Esophagus squamous epithelium (tissue), 5 donors: ENCODE measurements around the gene CPEB3. TPM values are rescaled to one million over a fixed set of nuclear protein-coding genes. Genes with fewer than 3 reads are reported as not detected.
"Not testable (repeated sequence)": the region's sequence is repeated elsewhere in the genome, so short reads cannot be mapped to it uniquely, and the experiment has no call there.

Experiments
- DNase-seq: peaks from one replicate; lab custom pipeline; 2025; lab: John Stamatoyannopoulos, UW
- H3K27ac ChIP-seq, 4 donors: fragments of 200-600 bp; sonication (generic); one replicate each; pipeline ENCODE4 v1.5.1; 2016 to 2019; ENCODE audit warnings: mild to moderate bottlenecking in 1 of 4
- H3K27me3 ChIP-seq, 4 donors: fragments of 200-600 bp; sonication (generic); 1 replicate in 3 of 4; 2 replicates in 1 of 4; pipeline versions ENCODE4 v1.5.1 to v1.6.0; 2017 to 2021; ENCODE audit warnings: antibody characterized with exemption in 1 of 4
- H3K36me3 ChIP-seq, 3 donors: fragments of 200-600 bp; sonication (generic); one replicate each; pipeline ENCODE4 v1.5.1; 2016 to 2019
- H3K4me1 ChIP-seq, 3 donors: fragments of 200-600 bp; sonication (generic); one replicate each; pipeline ENCODE4 v1.5.1; 2017 to 2019
- H3K4me3 ChIP-seq, 4 donors: fragments of 200-600 bp; sonication (generic); 1 replicate in 3 of 4; 2 replicates in 1 of 4; pipeline ENCODE4 v1.5.1; 2016 to 2019; ENCODE audit warnings: mild to moderate bottlenecking in 2 of 4, moderate library complexity in 1 of 4
- H3K9me3 ChIP-seq, 3 donors: fragments of 200-600 bp; sonication (generic); one replicate each; pipeline ENCODE4 v1.5.1; 2016 to 2019
- CTCF ChIP-seq, 6 experiments: fragments of 450-650 bp in 4 of 6; fragments of 200-600 bp in 2 of 6; sonication (generic) in 2 of 6; IDR thresholded peaks; one replicate each; pipeline ENCODE4 v1.5.1; 2016 to 2019; ENCODE audit warnings: antibody characterized with exemption in 6 of 6, mild to moderate bottlenecking in 4 of 6, moderate library complexity in 4 of 6
- POLR2A ChIP-seq, 4 donors: fragments of 450-650 bp; IDR thresholded peaks; one replicate each; pipeline ENCODE4 v1.6.1; 2017; ENCODE audit warnings: antibody characterized with exemption in 4 of 4, mild to moderate bottlenecking in 4 of 4, moderate library complexity in 3 of 4
- WGBS, 2 donors: methylation state at CpG; one replicate each; pipeline ENCODE4 v1.1.5; 2018; 5-methylcytosine and 5-hydroxymethylcytosine counted together
- intact Hi-C: fragments of 100-400 bp; cut with DNase I; formaldehyde crosslinking; loops from one replicate; pipeline ENCODE4 v1.15.0; 2022
- total RNA-seq, 4 donors: library from RNA; depleted of rRNA; stranded (reverse); fragments of >200 nt; gene quantifications; one replicate each; pipeline ENCODE4 v1.1.0, GENCODE V29; 2016
- donor health status: DM: yes; HTN: yes; CAD: no.

CPEB3 gene
- total RNA-seq, 4 donors from 2014 or later, result 5.5 to 8.8 (median 7.3) TPM

GRCh38 chr10:92218569-92218968, 72.3 kb downstream of the CPEB3 start:
- intact Hi-C loops, result no loop called here
- Histone ChIP-seq H3K27ac (no peak overlapping the region), H3K4me3 (no peak overlapping the region), H3K27me3 (no peaks in the 10 kb centered on the region), H3K36me3 (peaks cover 0 to 26% (median 0%) of the 10 kb centered on the region in 3 donors), H3K9me3 (no peaks in the 10 kb centered on the region), H3K4me1 (peaks cover 0 to 13% (median 6%) of the 10 kb centered on the region in 3 donors)
- WGBS, 2 donors, result 96 to 100% methylated on average over 3 of the region's 3 CpGs
- no peak for DNase-seq
- TF ChIP-seq CTCF (IDR thresholded peaks at IDR 0.05) (no peak), POLR2A (IDR thresholded peaks at IDR 0.05) (no peak)

- H3K27ac ChIP-seq, H3K4me3 ChIP-seq, H3K4me1 ChIP-seq, H3K27me3 ChIP-seq, H3K9me3 ChIP-seq, DNase-seq, intact Hi-C loops: not testable (repeated sequence)
- TF ChIP-seq CTCF (IDR thresholded peaks at IDR 0.05), result peak in 3 of 6 experiments; percentile 4 to 35 (median 25)
- WGBS, 2 donors, result 82 to 98% methylated on average over 5 to 6 of the region's 12 CpGs
- peaks cover 0 to 26% (median 0%) of the 10 kb centered on the region in 3 donors for H3K36me3 ChIP-seq
These were observed 74.3 kb downstream of the CPEB3 start for GRCh38 chr10:92216608-92217007.

DNA sequence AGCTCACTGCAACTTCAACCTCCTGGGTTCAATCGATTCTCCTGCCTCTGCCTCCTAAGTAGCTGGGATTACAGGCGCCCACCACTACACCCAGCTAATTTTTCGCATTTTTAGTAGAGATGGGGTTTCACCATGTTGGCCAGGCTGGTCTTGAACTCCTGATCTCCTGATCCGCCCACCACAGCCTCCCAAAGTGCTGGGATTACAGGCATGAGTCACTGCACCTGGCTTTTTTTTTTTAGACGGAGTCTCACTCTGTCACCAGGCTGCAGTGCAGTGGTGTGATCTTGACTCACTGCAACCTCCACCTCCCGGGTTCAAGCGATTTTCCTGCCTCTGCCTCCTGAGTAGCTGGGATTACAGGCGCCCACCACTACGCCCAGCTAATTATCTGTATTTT, 75.7 kb downstream of the CPEB3 start:
- H3K27me3 ChIP-seq, H3K4me3 ChIP-seq, H3K27ac ChIP-seq, H3K9me3 ChIP-seq, intact Hi-C loops, DNase-seq: not testable (repeated sequence)
- WGBS, 2 donors, result 89 to 96% methylated on average over 8 to 9 of the region's 9 CpGs
- Histone ChIP-seq H3K36me3 (peaks cover 0 to 16% (median 0%) of the 10 kb centered on the region in 3 donors), H3K4me1 (peaks cover 0 to 18% (median 3%) of the 10 kb centered on the region in 3 donors)

DNA sequence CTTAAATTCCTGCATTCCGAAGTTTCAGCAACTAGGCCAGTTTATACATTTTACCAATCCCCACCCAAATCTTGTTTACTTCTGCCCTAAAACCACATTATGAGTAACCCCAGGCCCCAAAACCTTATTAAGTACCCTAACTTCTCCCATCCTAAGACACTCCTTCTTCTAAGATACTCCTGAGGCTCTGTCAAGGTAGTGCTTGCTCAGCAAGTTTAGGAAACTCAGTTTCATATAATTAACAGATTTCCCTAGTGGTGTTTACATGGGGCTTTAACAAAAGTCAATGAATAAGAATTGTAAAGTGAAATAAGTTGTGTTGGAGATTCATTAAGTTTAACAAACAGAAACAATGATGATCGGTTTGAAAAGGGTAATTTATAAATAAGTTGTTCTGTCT, 77.8 kb downstream of the CPEB3 start:
- no peak overlapping the region for H3K4me3 ChIP-seq
- 89 to 90% methylated on average over 2 of the region's 2 CpGs for WGBS, 2 donors
- intact Hi-C loops, result no loop called here
- H3K4me1 ChIP-seq, result peaks cover 0 to 40% (median 9%) of the 10 kb centered on the region in 3 donors
- peaks cover 0 to 16% (median 0%) of the 10 kb centered on the region in 3 donors for H3K36me3 ChIP-seq
- DNase-seq, result no peak
- H3K9me3 ChIP-seq, result no peaks in the 10 kb centered on the region
- no peak for TF ChIP-seq POLR2A (IDR thresholded peaks at IDR 0.05)
- TF ChIP-seq CTCF (IDR thresholded peaks at IDR 0.05), result no peak
- peak overlapping the region in 2 of 4 donors; percentile 10 to 92 for H3K27ac ChIP-seq
- no peaks in the 10 kb centered on the region for H3K27me3 ChIP-seq

DNA sequence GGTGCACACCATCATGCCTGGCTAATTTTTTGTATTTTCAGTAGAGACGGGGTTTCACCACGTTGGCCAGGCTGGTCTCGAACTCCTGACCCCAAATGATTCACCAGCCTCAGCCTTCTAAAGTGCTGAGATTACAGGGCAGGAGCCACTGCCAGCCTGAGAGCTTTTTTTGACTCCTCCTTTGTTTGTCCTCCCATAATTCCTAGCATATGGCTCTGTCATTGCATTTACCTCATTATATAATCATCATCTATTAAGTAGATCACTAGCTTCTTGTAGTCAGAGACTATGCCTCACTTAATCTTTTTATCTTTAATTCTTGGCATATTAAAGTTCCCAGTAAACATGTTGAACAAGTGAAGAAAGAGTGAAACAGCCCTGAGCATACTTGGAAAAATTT, 82.1 kb downstream of the CPEB3 start:
- intact Hi-C loops, result no loop called here
- Histone ChIP-seq H3K4me1 (peaks cover 0 to 41% (median 11%) of the 10 kb centered on the region in 3 donors), H3K36me3 (peaks cover 0 to 12% (median 0%) of the 10 kb centered on the region in 3 donors), H3K27ac (peak overlapping the region in 3 of 4 donors; percentile 24 to 92 (median 86)), H3K27me3 (no peaks in the 10 kb centered on the region), H3K4me3 (no peak overlapping the region), H3K9me3 (no peaks in the 10 kb centered on the region)
- TF ChIP-seq POLR2A (IDR thresholded peaks at IDR 0.05) (no peak), CTCF (IDR thresholded peaks at IDR 0.05) (no peak)
- WGBS, 2 donors, result 34 to 39% methylated on average over 3 of the region's 3 CpGs
- DNase-seq, result no peak
